ENCODE data around the gene GCLC.

DNA sequence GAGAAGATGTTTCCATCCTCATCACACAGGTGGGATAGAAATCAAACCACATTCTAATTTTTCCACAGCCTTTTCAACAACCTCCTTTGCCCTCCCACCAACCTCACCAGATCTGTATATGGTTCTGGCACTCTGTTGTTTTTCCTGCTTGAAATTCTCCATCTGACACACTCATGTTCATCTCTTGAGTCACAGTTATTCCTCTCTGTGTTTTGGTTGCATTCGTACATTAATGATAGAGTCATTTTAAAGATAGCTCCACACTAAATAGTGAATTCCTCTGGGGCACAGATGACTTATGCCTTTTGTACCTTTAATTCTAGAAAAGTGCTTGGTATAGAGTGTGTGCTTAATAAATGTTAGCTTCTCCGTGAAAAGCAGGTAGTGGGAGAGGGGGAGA, 1.4 kb upstream of the GCLC start:
- TF ChIP-seq, protein P1, sequence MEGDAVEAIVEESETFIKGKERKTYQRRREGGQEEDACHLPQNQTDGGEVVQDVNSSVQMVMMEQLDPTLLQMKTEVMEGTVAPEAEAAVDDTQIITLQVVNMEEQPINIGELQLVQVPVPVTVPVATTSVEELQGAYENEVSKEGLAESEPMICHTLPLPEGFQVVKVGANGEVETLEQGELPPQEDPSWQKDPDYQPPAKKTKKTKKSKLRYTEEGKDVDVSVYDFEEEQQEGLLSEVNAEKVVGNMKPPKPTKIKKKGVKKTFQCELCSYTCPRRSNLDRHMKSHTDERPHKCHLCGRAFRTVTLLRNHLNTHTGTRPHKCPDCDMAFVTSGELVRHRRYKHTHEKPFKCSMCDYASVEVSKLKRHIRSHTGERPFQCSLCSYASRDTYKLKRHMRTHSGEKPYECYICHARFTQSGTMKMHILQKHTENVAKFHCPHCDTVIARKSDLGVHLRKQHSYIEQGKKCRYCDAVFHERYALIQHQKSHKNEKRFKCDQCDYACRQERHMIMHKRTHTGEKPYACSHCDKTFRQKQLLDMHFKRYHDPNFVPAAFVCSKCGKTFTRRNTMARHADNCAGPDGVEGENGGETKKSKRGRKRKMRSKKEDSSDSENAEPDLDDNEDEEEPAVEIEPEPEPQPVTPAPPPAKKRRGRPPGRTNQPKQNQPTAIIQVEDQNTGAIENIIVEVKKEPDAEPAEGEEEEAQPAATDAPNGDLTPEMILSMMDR (IDR thresholded peaks at IDR 0.05 in 2 of 3, conservative IDR thresholded peaks at IDR 0.05 in 1 of 3; ENCODE audit: control insufficient read depth in 2 of 3, extremely low read depth in 1 of 3, insufficient read depth in 1 of 3, low read depth in 3 of 3, low read length in 3 of 3): no peak
- no peak for TF ChIP-seq HCFC1 (IDR thresholded peaks at IDR 0.05; ENCODE audit: low read length)
- TF ChIP-seq, protein P2, sequence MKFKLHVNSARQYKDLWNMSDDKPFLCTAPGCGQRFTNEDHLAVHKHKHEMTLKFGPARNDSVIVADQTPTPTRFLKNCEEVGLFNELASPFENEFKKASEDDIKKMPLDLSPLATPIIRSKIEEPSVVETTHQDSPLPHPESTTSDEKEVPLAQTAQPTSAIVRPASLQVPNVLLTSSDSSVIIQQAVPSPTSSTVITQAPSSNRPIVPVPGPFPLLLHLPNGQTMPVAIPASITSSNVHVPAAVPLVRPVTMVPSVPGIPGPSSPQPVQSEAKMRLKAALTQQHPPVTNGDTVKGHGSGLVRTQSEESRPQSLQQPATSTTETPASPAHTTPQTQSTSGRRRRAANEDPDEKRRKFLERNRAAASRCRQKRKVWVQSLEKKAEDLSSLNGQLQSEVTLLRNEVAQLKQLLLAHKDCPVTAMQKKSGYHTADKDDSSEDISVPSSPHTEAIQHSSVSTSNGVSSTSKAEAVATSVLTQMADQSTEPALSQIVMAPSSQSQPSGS (IDR thresholded peaks at IDR 0.05; ENCODE audit: low read length): no peak

Measured in GM12878 (cell line).